AG09319 (cell line): Measurements from ENCODE around the gene ABHD12B.

ENCODE experiments used
- DNase-seq: peaks from one replicate; pipeline ENCODE4 v3.0.0-alpha.2; 2010; ENCODE audit warnings: low read depth; ENCODE audit errors: extremely low read depth
- CTCF ChIP-seq: IDR thresholded peaks from 2 replicates; pipeline ENCODE4 v1.5.1; 2011; ENCODE audit warnings: low read depth, mild to moderate bottlenecking, inconsistent platforms, low read length, moderate library complexity

Gene ABHD12B

GRCh38 chr14:50859296-50859624 is 12.6 kb upstream of the ABHD12B start:
- no peak for DNase-seq
- TF ChIP-seq CTCF = no peak

- peak; percentile 63 for TF ChIP-seq CTCF
- peak; percentile 57 for DNase-seq
These were observed 11.3 kb upstream of the ABHD12B start for GRCh38 chr14:50860478-50861086.

GRCh38 chr14:50862036-50862570 is 9.8 kb upstream of the ABHD12B start:
- DNase-seq = no peak
- no peak for TF ChIP-seq CTCF

GRCh38 chr14:50864237-50864636 is 7.6 kb upstream of the ABHD12B start:
- DNase-seq = no peak
- no peak for TF ChIP-seq CTCF

GRCh38 chr14:50864946-50865345 is 6.9 kb upstream of the ABHD12B start:
- no peak for DNase-seq
- no peak for TF ChIP-seq CTCF

GRCh38 chr14:50865391-50866076 is 6.3 kb upstream of the ABHD12B start:
- TF ChIP-seq CTCF = no peak
- DNase-seq = no peak

GRCh38 chr14:50871228-50871627 is 625 bp upstream of the ABHD12B start:
- DNase-seq = no peak
- TF ChIP-seq CTCF = no peak
